GM23338 (cell line): ENCODE results near the gene PAIP1. TPM values are rescaled to one million over a fixed set of nuclear protein-coding genes. Genes with fewer than 3 reads are reported as not detected.

Experiments used
- ATAC-seq: fragments of 200-7000 bp; cut with Tn5 transposase; 3 replicates; pipeline ENCODE4 v1.9.1; 2020
- DNase-seq: peaks from one replicate; pipeline ENCODE4 v3.0.0-alpha.2; 2015; ENCODE audit warnings: low spot score
- H2AFZ ChIP-seq: fragments of 200-600 bp; sonication (generic); 2 replicates; pipeline ENCODE4 v1.8.0; 2016; ENCODE audit warnings: antibody characterized with exemption, mild to moderate bottlenecking, moderate library complexity
- H3F3A ChIP-seq: fragments of 200-600 bp; sonication (generic); replicated peaks from 2 replicates; pipeline ENCODE4 v1.8.0; 2017; ENCODE audit warnings: antibody characterized with exemption, mixed run types, low read depth
- H3K27ac ChIP-seq: fragments of 200-600 bp; sonication (generic); 2 replicates; pipeline ENCODE4 v1.6.1; 2016; ENCODE audit warnings: low read depth
- H3K27me3 ChIP-seq: fragments of 200-600 bp; sonication (generic); 2 replicates; pipeline ENCODE4 v1.8.0; 2016; ENCODE audit warnings: mild to moderate bottlenecking, mixed run types, moderate library complexity; ENCODE audit not compliant: insufficient read depth
- H3K36me3 ChIP-seq: fragments of 200-600 bp; sonication (generic); 2 replicates; pipeline ENCODE4 v1.8.0; 2016; ENCODE audit warnings: mild to moderate bottlenecking; ENCODE audit not compliant: insufficient read depth
- H3K4me1 ChIP-seq: fragments of 200-600 bp; sonication (generic); 2 replicates; pipeline ENCODE4 v1.8.0; 2016; ENCODE audit warnings: mild to moderate bottlenecking, moderate library complexity; ENCODE audit not compliant: insufficient read depth
- H3K4me2 ChIP-seq: fragments of 200-600 bp; sonication (generic); 2 replicates; pipeline ENCODE4 v1.7.1; 2017; ENCODE audit warnings: mixed run types
- H3K4me3 ChIP-seq: fragments of 200-600 bp; sonication (generic); 2 replicates; pipeline ENCODE4 v1.6.1; 2016; ENCODE audit warnings: mixed run types
- H3K79me2 ChIP-seq: fragments of 200-600 bp; sonication (generic); replicated peaks from 2 replicates; pipeline ENCODE4 v1.8.0; 2017; ENCODE audit warnings: mild to moderate bottlenecking; ENCODE audit not compliant: insufficient read depth
- H3K9me2 ChIP-seq: fragments of 200-600 bp; sonication (generic); 2 replicates; pipeline ENCODE4 v1.8.0; 2017; ENCODE audit not compliant: insufficient read depth
- H4K20me1 ChIP-seq: fragments of 200-600 bp; sonication (generic); replicated peaks from 2 replicates; pipeline ENCODE4 v1.8.0; 2017; ENCODE audit warnings: mild to moderate bottlenecking; ENCODE audit not compliant: insufficient read depth
- H3K27ac Mint-ChIP-seq: 2 replicates; pipeline ENCODE4 v1.8.0; 2020; ENCODE audit warnings: inconsistent platforms, mild to moderate bottlenecking, moderate library complexity, mixed read lengths
- H3K27me3 Mint-ChIP-seq: 3 replicates; pipeline ENCODE4 v1.8.0; 2022; ENCODE audit warnings: low read depth, mild to moderate bottlenecking, moderate library complexity, mixed read lengths, inconsistent platforms; ENCODE audit not compliant: insufficient read depth, poor library complexity
- H3K36me3 Mint-ChIP-seq: 3 replicates; pipeline ENCODE4 v1.8.0; 2021; ENCODE audit warnings: low read depth, mild to moderate bottlenecking, inconsistent platforms, moderate library complexity, mixed read lengths
- H3K4me1 Mint-ChIP-seq: 3 replicates; pipeline ENCODE4 v1.8.0; 2020; ENCODE audit warnings: mild to moderate bottlenecking, inconsistent platforms, mixed read lengths
- H3K4me3 Mint-ChIP-seq: 3 replicates; pipeline ENCODE4 v1.8.0; 2021; ENCODE audit warnings: moderate library complexity, mild to moderate bottlenecking, inconsistent platforms, mixed read lengths
- H3K9me3 Mint-ChIP-seq: 3 replicates; pipeline ENCODE4 v1.8.0; 2020; ENCODE audit warnings: moderate library complexity, mild to moderate bottlenecking, inconsistent platforms, mixed read lengths
- CREB1 ChIP-seq: fragments of 250-450 bp; sonication (Bioruptor Pico); IDR thresholded peaks from 2 replicates; pipeline ENCODE4 v1.5.0; 2020; ENCODE audit warnings: low read depth, mild to moderate bottlenecking, moderate library complexity
- CTCF ChIP-seq, 2 experiments: fragments of 200-600 bp in 1 of 2; sonication (generic) in 1 of 2; conservative IDR thresholded peaks; 2 replicates each; pipeline versions ENCODE4 v1.5.1 to v1.6.1; 2016 to 2017; ENCODE audit warnings: antibody characterized with exemption in 2 of 2, low read depth in 2 of 2, mild to moderate bottlenecking in 2 of 2, moderate library complexity in 1 of 2
- ETS1 ChIP-seq: IDR thresholded peaks from 2 replicates; pipeline ENCODE4 v1.6.1; 2016; ENCODE audit warnings: antibody characterized with exemption
- EZH2 ChIP-seq: fragments of 200-600 bp; sonication (generic); IDR thresholded peaks from one replicate; pipeline ENCODE4 v1.8.0; 2017; ENCODE audit warnings: antibody characterized with exemption, mild to moderate bottlenecking, low read depth; ENCODE audit not compliant: unreplicated experiment
- EZH2phosphoT487 ChIP-seq: fragments of 200-600 bp; sonication (generic); IDR thresholded peaks from one replicate; pipeline ENCODE4 v1.8.1; 2018; ENCODE audit warnings: antibody characterized with exemption; ENCODE audit not compliant: unreplicated experiment
- JUNB ChIP-seq: IDR thresholded peaks from one replicate; pipeline ENCODE4 v1.6.1; 2016; ENCODE audit warnings: antibody characterized with exemption; ENCODE audit not compliant: unreplicated experiment
- NANOG ChIP-seq: IDR thresholded peaks from 2 replicates; pipeline ENCODE4 v1.6.1; 2016; ENCODE audit warnings: antibody characterized with exemption, borderline replicate concordance
- POLR2AphosphoS5 ChIP-seq: IDR thresholded peaks from 2 replicates; pipeline ENCODE4 v1.6.1; 2016; ENCODE audit warnings: antibody characterized with exemption, low read depth
- STAT1 ChIP-seq: IDR thresholded peaks from one replicate; pipeline ENCODE4 v1.6.1; 2016; ENCODE audit warnings: antibody characterized with exemption; ENCODE audit not compliant: unreplicated experiment
- ZNF114 ChIP-seq: fragments of 250-450 bp; sonication (Bioruptor Pico); IDR thresholded peaks from 2 replicates; pipeline ENCODE4 v1.5.0; 2020; ENCODE audit warnings: mild to moderate bottlenecking, moderate library complexity
- ZNF331 ChIP-seq: fragments of 250-450 bp; sonication (Bioruptor Pico); IDR thresholded peaks from 2 replicates; pipeline ENCODE4 v1.5.0; 2020; ENCODE audit warnings: low read depth, mild to moderate bottlenecking, moderate library complexity
- ZNF462 ChIP-seq: fragments of 250-450 bp; sonication (Bioruptor Pico); IDR thresholded peaks from 2 replicates; pipeline ENCODE4 v1.5.0; 2020; ENCODE audit warnings: mild to moderate bottlenecking, moderate library complexity
- polyA plus RNA-seq: library from polyadenylated mRNA; unstranded; fragments of >200 nt; fragmentation: Nextera tagmentation; extraction: Ambion mirVana; gene quantifications from 2 replicates; pipeline ENCODE4 v1.2.1, GENCODE V29; 2016
- total RNA-seq: library from RNA; depleted of rRNA; stranded (reverse); fragments of >200 nt; shearing (Covaris generic); gene quantifications from 2 replicates; pipeline ENCODE4 v1.2.3, GENCODE V29; 2014
- TF ChIP-seq, protein P1 (sequence below): IDR thresholded peaks from one replicate; pipeline ENCODE4 v1.6.1; 2018; ENCODE audit warnings: antibody characterized with exemption; ENCODE audit not compliant: unreplicated experiment

PAIP1 gene
- total and polyA plus RNA-seq, 2 experiments from 2014 or later: 108 to 140 TPM

DNA sequence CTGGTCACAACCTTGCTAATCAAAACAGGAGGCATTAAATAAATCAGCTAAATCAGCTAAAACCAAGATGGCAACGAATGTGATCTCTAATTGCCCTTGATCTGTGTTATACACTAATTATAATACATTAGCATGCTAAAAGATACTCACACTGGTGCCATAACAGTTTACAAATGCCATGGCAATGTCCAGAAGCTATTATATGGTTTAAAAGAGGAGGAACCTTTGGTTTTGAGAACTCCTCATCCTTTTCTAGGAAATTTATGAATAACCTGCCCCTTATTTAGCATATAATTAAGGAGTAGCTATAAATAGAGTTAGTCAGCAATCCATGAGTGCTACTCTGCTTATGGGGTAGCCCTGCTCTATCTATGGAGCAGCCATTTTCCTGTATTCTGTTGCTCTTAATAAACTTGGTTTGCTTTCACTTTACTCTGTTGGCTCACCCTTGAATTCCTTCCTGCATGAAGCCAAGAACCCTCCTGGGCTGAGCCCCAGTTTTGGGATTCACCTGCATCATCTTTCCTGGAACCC lies 27.4 kb upstream of the PAIP1 start (continued):
- TF ChIP-seq JUNB (no peak), CREB1 (no peak)

GRCh38 chr5:43583724-43584123 lies 26.8 kb upstream of the PAIP1 start:
- H3F3A ChIP-seq: no peaks in the 10 kb centered on the region
- H3K27ac ChIP-seq: no peak overlapping the region
- H3K4me3 ChIP-seq: no peak overlapping the region
- no peaks in the 10 kb centered on the region; the same call in 1 of the 2 replicates for H3K36me3 ChIP-seq
- TF ChIP-seq NANOG (no peak), CTCF (conservative IDR thresholded peaks at IDR 0.05; ENCODE audit: low read depth in 2 of 2) (no peak), POLR2AphosphoS5 (no peak), ZNF331 (CRISPR knock-in tag) (no peak), ZNF114 (CRISPR knock-in tag) (no peak), ZNF462 (no peak), EZH2phosphoT487 (no peak), STAT1 (no peak), EZH2 (no peak), JUNB (no peak), CREB1 (no peak), ETS1 (no peak)
- TF ChIP-seq, protein P1, sequence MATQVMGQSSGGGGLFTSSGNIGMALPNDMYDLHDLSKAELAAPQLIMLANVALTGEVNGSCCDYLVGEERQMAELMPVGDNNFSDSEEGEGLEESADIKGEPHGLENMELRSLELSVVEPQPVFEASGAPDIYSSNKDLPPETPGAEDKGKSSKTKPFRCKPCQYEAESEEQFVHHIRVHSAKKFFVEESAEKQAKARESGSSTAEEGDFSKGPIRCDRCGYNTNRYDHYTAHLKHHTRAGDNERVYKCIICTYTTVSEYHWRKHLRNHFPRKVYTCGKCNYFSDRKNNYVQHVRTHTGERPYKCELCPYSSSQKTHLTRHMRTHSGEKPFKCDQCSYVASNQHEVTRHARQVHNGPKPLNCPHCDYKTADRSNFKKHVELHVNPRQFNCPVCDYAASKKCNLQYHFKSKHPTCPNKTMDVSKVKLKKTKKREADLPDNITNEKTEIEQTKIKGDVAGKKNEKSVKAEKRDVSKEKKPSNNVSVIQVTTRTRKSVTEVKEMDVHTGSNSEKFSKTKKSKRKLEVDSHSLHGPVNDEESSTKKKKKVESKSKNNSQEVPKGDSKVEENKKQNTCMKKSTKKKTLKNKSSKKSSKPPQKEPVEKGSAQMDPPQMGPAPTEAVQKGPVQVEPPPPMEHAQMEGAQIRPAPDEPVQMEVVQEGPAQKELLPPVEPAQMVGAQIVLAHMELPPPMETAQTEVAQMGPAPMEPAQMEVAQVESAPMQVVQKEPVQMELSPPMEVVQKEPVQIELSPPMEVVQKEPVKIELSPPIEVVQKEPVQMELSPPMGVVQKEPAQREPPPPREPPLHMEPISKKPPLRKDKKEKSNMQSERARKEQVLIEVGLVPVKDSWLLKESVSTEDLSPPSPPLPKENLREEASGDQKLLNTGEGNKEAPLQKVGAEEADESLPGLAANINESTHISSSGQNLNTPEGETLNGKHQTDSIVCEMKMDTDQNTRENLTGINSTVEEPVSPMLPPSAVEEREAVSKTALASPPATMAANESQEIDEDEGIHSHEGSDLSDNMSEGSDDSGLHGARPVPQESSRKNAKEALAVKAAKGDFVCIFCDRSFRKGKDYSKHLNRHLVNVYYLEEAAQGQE: no peak
- DNase-seq (no peak), ATAC-seq (no peak)
- Mint-ChIP-seq H3K27me3 (peaks cover 8% of the 10 kb centered on the region), H3K4me1 (peaks cover 7% of the 10 kb centered on the region), H3K9me3 (peaks cover 26% of the 10 kb centered on the region), H3K36me3 (peaks cover 31% of the 10 kb centered on the region), H3K27ac (no peak overlapping the region), H3K4me3 (no peak overlapping the region)
- H3K79me2 ChIP-seq: no peaks in the 10 kb centered on the region
- H2AFZ ChIP-seq: no peak overlapping the region
- no peak overlapping the region for H3K4me2 ChIP-seq
- H3K4me1 ChIP-seq: 0 out of 2 replicates have a peak, but pooled peaks cover 5% of the 10 kb centered on the region
- H3K27me3 ChIP-seq: no peaks in the 10 kb centered on the region
- no peaks in the 10 kb centered on the region for H4K20me1 ChIP-seq
- H3K9me2 ChIP-seq: peaks cover 15% of the 10 kb centered on the region
